MM.1S (cell line): ENCODE measurements around the gene PDCD2L.

ENCODE experiments used
- EZH2phosphoT487 ChIP-seq: fragments of 300-600 bp; sonication (generic); IDR thresholded peaks from 2 replicates; pipeline ENCODE4 v1.6.1; 2018; ENCODE audit warnings: antibody characterized with exemption, low read length
- TF ChIP-seq, protein P1 (sequence below): fragments of 300-600 bp; sonication (generic); IDR thresholded peaks from 2 replicates; pipeline ENCODE4 v1.5.1; 2016; ENCODE audit warnings: antibody characterized with exemption, low read length, mixed read lengths

DNA sequence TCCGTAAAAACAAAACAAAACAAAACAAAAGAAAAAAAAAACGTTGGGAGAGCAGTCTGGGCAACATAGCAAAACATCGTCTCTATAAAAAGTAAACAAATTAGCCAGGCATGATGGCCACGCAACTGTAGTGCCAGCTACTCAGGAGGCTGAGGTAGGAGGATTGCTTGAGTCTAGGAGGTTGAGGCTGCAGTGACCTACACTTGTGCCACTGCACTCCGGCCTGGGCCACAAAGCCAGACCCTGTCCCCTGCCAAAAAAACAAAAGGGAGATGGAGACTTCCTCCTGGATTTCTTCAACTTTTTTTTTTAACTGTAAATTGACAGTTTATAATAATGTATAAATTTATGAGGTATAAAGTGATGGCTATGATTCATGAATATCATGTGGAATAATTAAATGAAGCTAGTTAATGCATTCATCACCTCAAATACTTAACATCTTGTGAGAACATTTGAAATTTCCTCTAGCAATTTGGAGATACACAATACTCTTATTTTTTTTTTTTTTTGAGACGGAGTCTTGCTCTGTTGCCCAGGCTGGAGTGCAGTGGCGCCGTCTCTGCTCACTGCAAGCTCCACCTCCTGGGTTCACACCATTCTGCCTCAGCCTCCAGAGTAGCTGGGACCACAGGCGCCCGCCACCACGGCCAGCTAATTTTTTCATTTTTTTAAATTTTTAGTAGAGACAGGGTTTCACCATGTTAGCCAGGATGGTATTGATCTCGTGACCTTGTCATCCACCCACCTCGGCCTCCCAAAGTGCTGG is 1.9 kb downstream of the PDCD2L start:
- no peak for TF ChIP-seq EZH2phosphoT487
- TF ChIP-seq, protein P1, sequence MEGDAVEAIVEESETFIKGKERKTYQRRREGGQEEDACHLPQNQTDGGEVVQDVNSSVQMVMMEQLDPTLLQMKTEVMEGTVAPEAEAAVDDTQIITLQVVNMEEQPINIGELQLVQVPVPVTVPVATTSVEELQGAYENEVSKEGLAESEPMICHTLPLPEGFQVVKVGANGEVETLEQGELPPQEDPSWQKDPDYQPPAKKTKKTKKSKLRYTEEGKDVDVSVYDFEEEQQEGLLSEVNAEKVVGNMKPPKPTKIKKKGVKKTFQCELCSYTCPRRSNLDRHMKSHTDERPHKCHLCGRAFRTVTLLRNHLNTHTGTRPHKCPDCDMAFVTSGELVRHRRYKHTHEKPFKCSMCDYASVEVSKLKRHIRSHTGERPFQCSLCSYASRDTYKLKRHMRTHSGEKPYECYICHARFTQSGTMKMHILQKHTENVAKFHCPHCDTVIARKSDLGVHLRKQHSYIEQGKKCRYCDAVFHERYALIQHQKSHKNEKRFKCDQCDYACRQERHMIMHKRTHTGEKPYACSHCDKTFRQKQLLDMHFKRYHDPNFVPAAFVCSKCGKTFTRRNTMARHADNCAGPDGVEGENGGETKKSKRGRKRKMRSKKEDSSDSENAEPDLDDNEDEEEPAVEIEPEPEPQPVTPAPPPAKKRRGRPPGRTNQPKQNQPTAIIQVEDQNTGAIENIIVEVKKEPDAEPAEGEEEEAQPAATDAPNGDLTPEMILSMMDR = no peak
